HepG2 (cell line): ENCODE results near the gene PALM3. TPM values are rescaled to one million over a fixed set of nuclear protein-coding genes. Genes with fewer than 3 reads are reported as not detected.
A peak's percentile ranks its signal among the peaks of the same experiment; 100 is the strongest.

Source experiments
- ATAC-seq: fragments of 200-7000 bp; cut with Tn5 transposase; 3 replicates; pipeline ENCODE4 v1.9.1; 2020; ENCODE audit warnings: mild to moderate bottlenecking, moderate library complexity
- BruUV-seq: library from RNA; stranded (reverse); fragments of 400-500 nt; replicated peaks from 2 replicates; lab custom pipeline; 2021; lab: Mats Ljungman, UMichigan
- CTCF ChIA-PET: fragments of 300-600 bp; formaldehyde crosslinking; extraction: SDS; loops from one replicate; lab custom pipeline; 2021; ENCODE audit warnings: low total read pairs, inconsistent platforms, low intra/inter-chr PET ratio; lab: Yijun Ruan, JAX
- POLR2A ChIA-PET: fragments of 350-600 bp; sonication (Branson Sonifier 250); formaldehyde crosslinking; loops from one replicate; lab custom pipeline; 2020; ENCODE audit warnings: antibody characterized with exemption, inconsistent platforms; lab: Yijun Ruan, JAX
- DNase-seq: peaks from one replicate; pipeline ENCODE4 v3.0.0-alpha.2; 2015; ENCODE audit warnings: low spot score
- FAIRE-seq: peaks from 3 replicates; lab custom pipeline; 2011; peaks lifted over from hg19 to GRCh38; lab: Jason Lieb, UNC
- H2AFZ ChIP-seq: one replicate; pipeline ENCODE4 v1.6.1; 2011; ENCODE audit warnings: low read length, inconsistent platforms
- H3K27ac ChIP-seq: fragments of 300-600 bp; 3 replicates; pipeline ENCODE4 v1.8.0; 2011; ENCODE audit warnings: mixed run types, mild to moderate bottlenecking, mixed read lengths, low read length, inconsistent platforms; ENCODE audit not compliant: insufficient read depth; ENCODE audit errors: extremely low read length
- H3K27me3 ChIP-seq, 2 experiments: fragments of 200-600 bp in 1 of 2; 2 replicates in 1 of 2; 3 replicates in 1 of 2; pipeline versions ENCODE4 v1.6.0 to v1.8.0; 2011; ENCODE audit warnings: low read length in 2 of 2, mild to moderate bottlenecking in 2 of 2, moderate library complexity in 2 of 2, inconsistent platforms in 1 of 2; ENCODE audit not compliant: insufficient read depth in 2 of 2, control insufficient read depth in 1 of 2
- H3K36me3 ChIP-seq, 2 experiments: fragments of 200-600 bp in 1 of 2; replicated peaks in 1 of 2; 2 replicates in 1 of 2; 3 replicates in 1 of 2; pipeline versions ENCODE4 v1.5.1 to v1.8.0; 2011; ENCODE audit warnings: low read length in 2 of 2, inconsistent platforms in 1 of 2; ENCODE audit not compliant: insufficient read depth in 2 of 2, control insufficient read depth in 1 of 2
- H3K4me1 ChIP-seq: 2 replicates; pipeline ENCODE4 v1.5.1; 2012; ENCODE audit warnings: low read length, inconsistent platforms; ENCODE audit not compliant: insufficient read depth
- H3K4me2 ChIP-seq: 2 replicates; pipeline ENCODE4 v1.6.0; 2011; ENCODE audit warnings: low read depth, low read length, inconsistent platforms
- H3K4me3 ChIP-seq, 3 experiments: fragments of 200-600 bp in 1 of 3; sonication (generic), shearing (Covaris generic) in 1 of 3; replicated peaks in 1 of 3; 2 replicates each; pipeline ENCODE4 v1.5.1; 2011 to 2016; ENCODE audit warnings: low read length in 3 of 3, inconsistent platforms in 2 of 3, low read depth in 2 of 3, mild to moderate bottlenecking in 2 of 3, control low read depth in 1 of 3, mixed read lengths in 1 of 3; ENCODE audit not compliant: insufficient read depth in 1 of 3
- H3K79me2 ChIP-seq: one replicate; pipeline ENCODE4 v1.6.1; 2011; ENCODE audit warnings: low read length, inconsistent platforms; ENCODE audit not compliant: insufficient read depth
- H3K9ac ChIP-seq: 2 replicates; pipeline ENCODE4 v1.6.0; 2011; ENCODE audit warnings: mild to moderate bottlenecking, low read depth, low read length, inconsistent platforms; ENCODE audit not compliant: insufficient read depth
- H3K9me3 ChIP-seq: 2 replicates; pipeline ENCODE4 v1.5.1; 2012; ENCODE audit warnings: mild to moderate bottlenecking, low read length
- H4K20me1 ChIP-seq: 2 replicates; pipeline ENCODE4 v1.6.0; 2011; ENCODE audit warnings: inconsistent platforms, mild to moderate bottlenecking, low read length, moderate library complexity; ENCODE audit not compliant: insufficient read depth
- PRDM10 ChIP-seq: sonication (generic); formaldehyde crosslinking; IDR thresholded peaks from 2 replicates; pipeline ENCODE4 v1.4.0; 2020; ENCODE audit warnings: low read depth, missing genetic modification reagents
- ZNF354B ChIP-seq: sonication (generic); formaldehyde crosslinking; IDR thresholded peaks from 2 replicates; pipeline ENCODE4 v1.8.0; 2022; ENCODE audit warnings: mild to moderate bottlenecking, missing genetic modification reagents
- WGBS: methylation state at CpG from one replicate; pipeline ENCODE4 v1.1.6; 2017; ENCODE audit warnings: low lambda C conversion rate; 5-methylcytosine and 5-hydroxymethylcytosine counted together
- in situ Hi-C: cut with HindIII; loops from 2 replicates; pipeline ENCODE4 v1.10.0; 2017; ENCODE audit warnings: low pct_unique_long_range_greater_than_20kb; ENCODE audit not compliant: extremely low pct_ligation_motif_present
- intact Hi-C: fragments of 100-400 bp; cut with micrococcal nuclease; formaldehyde crosslinking; loops from one replicate; pipeline ENCODE4 v1.10.0; 2022; ENCODE audit not compliant: unreplicated experiment
- polyA plus RNA-seq, 8 experiments: library from polyadenylated mRNA; depleted of rRNA in 3 of 8; stranded (reverse) in 7 of 8; unstranded in 1 of 8; fragments of >200 nt; fragmentation: Illumina TruSeq in 4 of 8; extraction: Trizol in 4 of 8; gene quantifications; 2 replicates each; pipeline versions ENCODE4 v1.2.1 to v1.2.3, GENCODE V29; 2011 to 2016; ENCODE audit warnings: low read depth in 4 of 8, missing spikeins in 1 of 8, mixed read lengths in 1 of 8; ENCODE audit not compliant: insufficient read depth in 1 of 8
- total RNA-seq, 5 experiments: library from RNA; depleted of rRNA; stranded (reverse); fragments of >200 nt; fragmentation: Illumina TruSeq; extraction: Trizol; gene quantifications; 2 replicates each; pipeline ENCODE4 v1.2.3, GENCODE V29; 2016; ENCODE audit warnings: low read depth in 1 of 5

PALM3 gene
- total and polyA plus RNA-seq, 2 of the 13 experiments (the other 11 are each of a cell fraction or from before 2014, with no cell fraction given): 0.79 to 2.4 TPM

GRCh38 chr19:14093117-14093823, 31.4 kb upstream of the PALM3 start:
- Histone ChIP-seq H3K4me2 (no peak overlapping the region), H3K4me3 (no peak overlapping the region), H3K27me3 (no peaks in the 10 kb centered on the region), H3K4me1 (peaks cover 18% of the 10 kb centered on the region), H3K27ac (no peak overlapping the region), H2AFZ (no peak overlapping the region), H3K36me3 (peaks cover 5 to 11% of the 10 kb centered on the region in 2 experiments; a peak in 3 of 5 replicates), H4K20me1 (no peaks in the 10 kb centered on the region), H3K9ac (no peak overlapping the region), H3K9me3 (peaks cover 6% of the 10 kb centered on the region; the same call in 1 of the 2 replicates), H3K79me2 (peaks cover 4% of the 10 kb centered on the region)
- 98% methylated on average over 9 of the region's 9 CpGs for WGBS
- CTCF ChIA-PET: no interaction called here
- intact Hi-C loops (no loop called here), in situ Hi-C loops (no loop called here)
- POLR2A ChIA-PET: no interaction called here
- TF ChIP-seq ZNF354B: peak; percentile 100; the same call in 1 of the 2 replicates
- no peak for TF ChIP-seq PRDM10
- no peak for ATAC-seq
- no peak for FAIRE-seq
- DNase-seq: no peak
- no TSS peak for BruUV-seq
